ENCODE measurements around the gene ZNF474.
"Not testable (repeated sequence)": the region's sequence is repeated elsewhere in the genome, so short reads cannot be mapped to it uniquely, and the experiment has no call there.

ZNF474 gene

GRCh38 chr5:122129306-122129705, at the start of gene ZNF474:
ZNF474 (plus strand) TSS chr5:122129546; CDS start chr5:122151991, 22,445 bp downstream.
- peak; percentile 38 for DNase-seq

- no peak for DNase-seq
Measured at GRCh38 chr5:122081541-122081940, 47.8 kb upstream of the ZNF474 start.

- no peak for DNase-seq
Measured at GRCh38 chr5:122083535-122083934, 45.8 kb upstream of the ZNF474 start.

GRCh38 chr5:122085041-122085440, 44.3 kb upstream of the ZNF474 start:
- DNase-seq, result no peak

- no peak for DNase-seq
Measured at GRCh38 chr5:122089096-122090013, 40.0 kb upstream of the ZNF474 start.

- DNase-seq, result peak; percentile 62
Measured at GRCh38 chr5:122091936-122092600, 37.3 kb upstream of the ZNF474 start.

- no peak for DNase-seq
Measured at GRCh38 chr5:122093415-122094180, 35.7 kb upstream of the ZNF474 start.

- not testable (repeated sequence) for DNase-seq
Measured at GRCh38 chr5:122094251-122094650, 35.1 kb upstream of the ZNF474 start.

GRCh38 chr5:122095158-122095557, 34.2 kb upstream of the ZNF474 start:
- no peak for DNase-seq

- no peak for DNase-seq
Measured at GRCh38 chr5:122097391-122097790, 32.0 kb upstream of the ZNF474 start.

GRCh38 chr5:122099060-122099790, 30.1 kb upstream of the ZNF474 start:
- no peak for DNase-seq

- DNase-seq, result peak; percentile 65
Measured at GRCh38 chr5:122101636-122102285, 27.6 kb upstream of the ZNF474 start.

- no peak for DNase-seq
Measured at GRCh38 chr5:122102825-122103224, 26.5 kb upstream of the ZNF474 start.

GRCh38 chr5:122105909-122106308, 23.4 kb upstream of the ZNF474 start:
- no peak for DNase-seq

- DNase-seq, result peak; percentile 34
Measured at GRCh38 chr5:122107016-122107415, 22.3 kb upstream of the ZNF474 start.

- no peak for DNase-seq
Measured at GRCh38 chr5:122110987-122111386, 18.4 kb upstream of the ZNF474 start.

GRCh38 chr5:122111460-122111859, 17.9 kb upstream of the ZNF474 start:
- DNase-seq, result no peak

- DNase-seq, result no peak
Measured at GRCh38 chr5:122112063-122112462, 17.3 kb upstream of the ZNF474 start.

- no peak for DNase-seq
Measured at GRCh38 chr5:122112733-122113558, 16.4 kb upstream of the ZNF474 start.

GRCh38 chr5:122114501-122114900, 14.8 kb upstream of the ZNF474 start:
- no peak for DNase-seq

GRCh38 chr5:122118356-122118948, 10.9 kb upstream of the ZNF474 start:
- no peak for DNase-seq
